K562 (cell line): ENCODE measurements around the gene MBNL2. TPM values are rescaled to one million over a fixed set of nuclear protein-coding genes. Genes with fewer than 3 reads are reported as not detected.

Source experiments
- ATAC-seq: fragments of 200-7000 bp; cut with Tn5 transposase; 3 replicates; pipeline ENCODE4 v1.9.1; 2020; ENCODE audit warnings: moderate library complexity
- BruUV-seq: library from RNA; stranded (reverse); fragments of 400-500 nt; replicated peaks from 2 replicates; lab custom pipeline; 2021; lab: Mats Ljungman, UMichigan
- CTCF ChIA-PET: fragments of 300-600 bp; formaldehyde crosslinking; extraction: SDS; loops from one replicate; lab custom pipeline; 2021; ENCODE audit warnings: low intra/inter-chr PET ratio; lab: Yijun Ruan, JAX
- POLR2A ChIA-PET: fragments of 300-600, 350-650 bp; sonication (Branson Sonifier 250); formaldehyde crosslinking; extraction: SDS; loops from one replicate; lab custom pipeline; 2021; ENCODE audit warnings: antibody characterized with exemption, inconsistent platforms; lab: Yijun Ruan, JAX
- DNase-seq, 4 experiments: peaks; one replicate each; pipeline versions ENCODE4 v3.0.0 to v3.0.0-alpha.2; 2011 to 2018; ENCODE audit warnings: low spot score in 3 of 4, mixed read lengths in 3 of 4; ENCODE audit errors: extremely low read depth in 1 of 4
- FAIRE-seq: peaks from 2 replicates; lab custom pipeline; 2011; peaks lifted over from hg19 to GRCh38; lab: Jason Lieb, UNC
- H2AFZ ChIP-seq: 2 replicates; pipeline ENCODE4 v1.6.0; 2011; ENCODE audit warnings: low read depth, low read length, control low read depth, inconsistent platforms
- H3K27ac ChIP-seq: fragments of 200-600 bp; 3 replicates; pipeline ENCODE4 v1.8.0; 2011; ENCODE audit warnings: low read depth, mild to moderate bottlenecking, control low read depth, inconsistent platforms, low read length, moderate library complexity, mixed read lengths; ENCODE audit errors: extremely low read depth
- H3K27me3 ChIP-seq, 2 experiments: fragments of 300-600 bp in 1 of 2; 2 replicates in 1 of 2; 3 replicates in 1 of 2; pipeline versions ENCODE4 v1.6.0 to v1.8.0; 2011; ENCODE audit warnings: inconsistent platforms in 2 of 2, low read length in 2 of 2, mild to moderate bottlenecking in 1 of 2, mixed read lengths in 1 of 2, moderate library complexity in 1 of 2; ENCODE audit not compliant: control insufficient read depth in 2 of 2, insufficient read depth in 2 of 2
- H3K36me3 ChIP-seq: fragments of 300-600 bp; 3 replicates; pipeline ENCODE4 v1.8.0; 2011; ENCODE audit warnings: mild to moderate bottlenecking, low read length, inconsistent platforms; ENCODE audit not compliant: control insufficient read depth, insufficient read depth
- H3K4me1 ChIP-seq, 2 experiments: fragments of 200-600 bp in 1 of 2; replicated peaks in 1 of 2; 2 replicates in 1 of 2; 3 replicates in 1 of 2; pipeline versions ENCODE4 v1.5.1 to v1.8.0; 2011; ENCODE audit warnings: inconsistent platforms in 2 of 2, low read length in 2 of 2, mild to moderate bottlenecking in 1 of 2, mixed read lengths in 1 of 2, moderate library complexity in 1 of 2; ENCODE audit not compliant: control insufficient read depth in 2 of 2, insufficient read depth in 2 of 2
- H3K4me2 ChIP-seq: 2 replicates; pipeline ENCODE4 v1.6.1; 2011; ENCODE audit warnings: low read length, control low read depth, inconsistent platforms, mixed read lengths; ENCODE audit not compliant: insufficient read depth
- H3K4me3 ChIP-seq: fragments of 200-600 bp; sonication (generic), shearing (Covaris generic); 2 replicates; pipeline ENCODE4 v1.5.1; 2016; ENCODE audit warnings: control low read depth, inconsistent platforms
- H3K79me2 ChIP-seq: fragments of 200-600 bp; 3 replicates; pipeline ENCODE4 v1.8.0; 2011; ENCODE audit warnings: low read length, inconsistent platforms; ENCODE audit not compliant: control insufficient read depth, insufficient read depth
- H3K9ac ChIP-seq, 2 experiments: 2 replicates each; pipeline versions ENCODE4 v1.6.0 to v1.6.1; 2011; ENCODE audit warnings: low read depth in 2 of 2, low read length in 2 of 2, control low read depth in 1 of 2, inconsistent platforms in 1 of 2, mild to moderate bottlenecking in 1 of 2, mixed read lengths in 1 of 2; ENCODE audit not compliant: insufficient read depth in 1 of 2
- H3K9me1 ChIP-seq: one replicate; pipeline ENCODE4 v1.6.0; 2011; ENCODE audit warnings: inconsistent platforms, mild to moderate bottlenecking, low read length, moderate library complexity; ENCODE audit not compliant: control insufficient read depth, insufficient read depth
- H3K9me3 ChIP-seq: replicated peaks from 2 replicates; pipeline ENCODE4 v1.5.1; 2011; ENCODE audit warnings: low read depth, low read length, inconsistent platforms; ENCODE audit not compliant: control insufficient read depth, insufficient read depth
- H4K20me1 ChIP-seq: replicated peaks from 2 replicates; pipeline ENCODE4 v1.6.1; 2011; ENCODE audit warnings: low read length, inconsistent platforms, mixed read lengths; ENCODE audit not compliant: control insufficient read depth, insufficient read depth
- ELF4 ChIP-seq: fragments of 450-650 bp; formaldehyde crosslinking; IDR thresholded peaks from 2 replicates; pipeline ENCODE4 v1.4.0; 2022; ENCODE audit warnings: missing genetic modification characterization
- HNRNPUL1 ChIP-seq: fragments of 200-400 bp; formaldehyde crosslinking; IDR thresholded peaks from 2 replicates; pipeline ENCODE4 v1.6.1; 2017; ENCODE audit warnings: low read length
- KAT2B ChIP-seq: IDR thresholded peaks from one replicate; pipeline ENCODE4 v1.6.1; 2012; ENCODE audit warnings: low read depth, mild to moderate bottlenecking, control low read depth, inconsistent platforms, low read length, moderate library complexity
- POLR2B ChIP-seq: fragments of 450-650 bp; IDR thresholded peaks from 2 replicates; pipeline ENCODE4 v1.6.1; 2018; ENCODE audit warnings: low read depth; ENCODE audit not compliant: partially characterized antibody
- RAD51 ChIP-seq: fragments of 450-650 bp; IDR thresholded peaks from 2 replicates; pipeline ENCODE4 v1.7.1; 2016; ENCODE audit warnings: low read depth, mild to moderate bottlenecking, borderline replicate concordance
- STAT5B ChIP-seq: fragments of 250-450 bp; sonication (Bioruptor Pico); IDR thresholded peaks from 2 replicates; pipeline ENCODE4 v1.8.0; 2021; ENCODE audit warnings: mild to moderate bottlenecking, inconsistent platforms
- ZNF212 ChIP-seq: fragments of 450-650 bp; formaldehyde crosslinking; IDR thresholded peaks from 2 replicates; pipeline ENCODE4 v1.4.0; 2020; ENCODE audit warnings: mild to moderate bottlenecking
- ZNF239 ChIP-seq: fragments of 250-450 bp; sonication (Bioruptor Pico); IDR thresholded peaks from 2 replicates; pipeline ENCODE4 v1.4.0; 2020; ENCODE audit warnings: mild to moderate bottlenecking
- WGBS: fragments of 100-300 bp; shearing (Covaris generic); methylation state at CpG from one replicate; pipeline ENCODE4 v1.1.6; 2016; ENCODE audit warnings: low coverage, mixed read lengths; ENCODE audit not compliant: insufficient coverage; ENCODE audit errors: missing lambda C conversion rate; 5-methylcytosine and 5-hydroxymethylcytosine counted together
- in situ Hi-C: fragments of 300-500 bp; cut with MboI; formaldehyde crosslinking; loops from 4 replicates; pipeline ENCODE4 v1.15.0; 2018; ENCODE audit warnings: inconsistent platforms, mixed read lengths
- intact Hi-C: fragments of 100-400 bp; cut with micrococcal nuclease; formaldehyde crosslinking; loops from 2 replicates; pipeline ENCODE4 v1.14.2; 2022
- polyA plus RNA-seq, 8 experiments: library from polyadenylated mRNA; depleted of rRNA in 4 of 8; stranded (reverse) in 5 of 8; unstranded in 3 of 8; fragments of >200 nt; fragmentation: Nextera tagmentation in 2 of 8; fragmentation: Illumina TruSeq in 1 of 8; extraction: Ambion mirVana in 2 of 8; extraction: Trizol in 1 of 8; gene quantifications; 2 replicates each; pipeline versions ENCODE4 v1.2.1 to v1.2.3, GENCODE V29; 2011 to 2014; ENCODE audit warnings: inconsistent platforms in 1 of 8, missing spikeins in 1 of 8
- total RNA-seq, 7 experiments: library from RNA; depleted of rRNA in 6 of 7; stranded (reverse); fragments of >200 nt in 6 of 7; fragmentation: Illumina TruSeq in 2 of 7; extraction: Trizol in 2 of 7; gene quantifications; 2 replicates each; pipeline versions ENCODE4 v1.2.1 to v1.2.3, GENCODE V29; 2011 to 2021; ENCODE audit warnings: low replicate concordance in 1 of 7
- TF ChIP-seq, protein P1 (sequence below): fragments of 250-450 bp; sonication (Bioruptor Pico); IDR thresholded peaks from 2 replicates; pipeline ENCODE4 v1.8.0; 2021; ENCODE audit warnings: borderline replicate concordance, mild to moderate bottlenecking, moderate library complexity; ENCODE audit not compliant: poor library complexity, severe bottlenecking
- TF ChIP-seq, protein P2 (sequence below): fragments of 450-650 bp; IDR thresholded peaks from 2 replicates; pipeline ENCODE4 v1.6.1; 2014; ENCODE audit warnings: low read depth, mild to moderate bottlenecking, moderate library complexity, borderline replicate concordance
- TF ChIP-seq, protein P3 (sequence below): fragments of 450-650 bp; formaldehyde crosslinking; IDR thresholded peaks from 2 replicates; pipeline ENCODE4 v1.4.0; 2020; ENCODE audit warnings: mild to moderate bottlenecking, moderate library complexity

The MBNL2 gene
- total and polyA plus RNA-seq, 9 of the 15 experiments (the other 6 are each of a cell fraction or from before 2014, with no cell fraction given), result 7.0 to 24.8 (median 13.8) TPM

DNA sequence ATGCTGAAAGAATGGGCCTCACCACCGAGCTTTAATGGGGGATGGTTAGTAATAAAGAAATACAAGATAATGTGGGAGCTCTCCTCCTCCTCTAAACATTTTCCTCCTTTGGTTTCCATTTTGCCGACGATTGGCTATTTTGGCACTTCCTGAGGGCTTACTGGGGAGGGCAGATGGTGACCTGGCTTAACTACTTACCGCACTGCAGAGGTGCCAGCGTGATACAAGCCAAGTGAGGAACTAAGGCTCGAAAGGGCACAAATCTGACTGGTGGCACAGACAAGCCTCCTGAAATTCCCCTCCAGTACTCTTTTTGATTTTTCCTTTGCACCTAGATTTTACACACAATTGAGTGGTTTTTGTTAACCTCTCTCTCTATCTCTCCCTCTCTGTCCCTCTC lies 158.6 kb downstream of the MBNL2 start:
- intact Hi-C loops, result no loop called here
- no peak for FAIRE-seq
- no peaks in the 10 kb centered on the region; the same call in 2 of the 3 replicates for H3K36me3 ChIP-seq
- TF ChIP-seq, protein P1, sequence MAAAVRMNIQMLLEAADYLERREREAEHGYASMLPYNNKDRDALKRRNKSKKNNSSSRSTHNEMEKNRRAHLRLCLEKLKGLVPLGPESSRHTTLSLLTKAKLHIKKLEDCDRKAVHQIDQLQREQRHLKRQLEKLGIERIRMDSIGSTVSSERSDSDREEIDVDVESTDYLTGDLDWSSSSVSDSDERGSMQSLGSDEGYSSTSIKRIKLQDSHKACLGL (CRISPR knock-in tag), result no peak
- no peak for TF ChIP-seq ZNF212 (CRISPR knock-in tag)
- TF ChIP-seq, protein P2, sequence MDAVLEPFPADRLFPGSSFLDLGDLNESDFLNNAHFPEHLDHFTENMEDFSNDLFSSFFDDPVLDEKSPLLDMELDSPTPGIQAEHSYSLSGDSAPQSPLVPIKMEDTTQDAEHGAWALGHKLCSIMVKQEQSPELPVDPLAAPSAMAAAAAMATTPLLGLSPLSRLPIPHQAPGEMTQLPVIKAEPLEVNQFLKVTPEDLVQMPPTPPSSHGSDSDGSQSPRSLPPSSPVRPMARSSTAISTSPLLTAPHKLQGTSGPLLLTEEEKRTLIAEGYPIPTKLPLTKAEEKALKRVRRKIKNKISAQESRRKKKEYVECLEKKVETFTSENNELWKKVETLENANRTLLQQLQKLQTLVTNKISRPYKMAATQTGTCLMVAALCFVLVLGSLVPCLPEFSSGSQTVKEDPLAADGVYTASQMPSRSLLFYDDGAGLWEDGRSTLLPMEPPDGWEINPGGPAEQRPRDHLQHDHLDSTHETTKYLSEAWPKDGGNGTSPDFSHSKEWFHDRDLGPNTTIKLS, result no peak
- TF ChIP-seq RAD51, result no peak
- no peak for TF ChIP-seq POLR2B
- TF ChIP-seq KAT2B, result no peak
- no peak for TF ChIP-seq HNRNPUL1
- no peak for TF ChIP-seq STAT5B (CRISPR knock-in tag)
- TF ChIP-seq ZNF239 (CRISPR knock-in tag), result no peak
- no peak for TF ChIP-seq ELF4 (CRISPR knock-in tag)
- TF ChIP-seq, protein P3, sequence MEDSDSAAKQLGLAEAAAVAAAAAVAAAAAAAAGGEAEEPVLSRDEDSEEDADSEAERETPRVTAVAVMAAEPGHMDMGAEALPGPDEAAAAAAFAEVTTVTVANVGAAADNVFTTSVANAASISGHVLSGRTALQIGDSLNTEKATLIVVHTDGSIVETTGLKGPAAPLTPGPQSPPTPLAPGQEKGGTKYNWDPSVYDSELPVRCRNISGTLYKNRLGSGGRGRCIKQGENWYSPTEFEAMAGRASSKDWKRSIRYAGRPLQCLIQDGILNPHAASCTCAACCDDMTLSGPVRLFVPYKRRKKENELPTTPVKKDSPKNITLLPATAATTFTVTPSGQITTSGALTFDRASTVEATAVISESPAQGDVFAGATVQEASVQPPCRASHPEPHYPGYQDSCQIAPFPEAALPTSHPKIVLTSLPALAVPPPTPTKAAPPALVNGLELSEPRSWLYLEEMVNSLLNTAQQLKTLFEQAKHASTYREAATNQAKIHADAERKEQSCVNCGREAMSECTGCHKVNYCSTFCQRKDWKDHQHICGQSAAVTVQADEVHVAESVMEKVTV (CRISPR knock-in tag), result no peak

More for the DNA sequence above, 158.6 kb downstream of the MBNL2 start:
- H3K9me1 ChIP-seq, result no peaks in the 10 kb centered on the region
- CTCF ChIA-PET, result no interaction called here
- H3K4me2 ChIP-seq, result no peak overlapping the region
- no peaks in the 10 kb centered on the region for H3K79me2 ChIP-seq
- BruUV-seq, result no TSS peak
- DNase-seq (no peak), ATAC-seq (no peak)
- in situ Hi-C loops, result no loop called here
- H3K4me1 ChIP-seq, result no peaks in the 10 kb centered on the region
- POLR2A ChIA-PET, result interaction anchor here (0.6 kb wide), 1 partner anchor 13 kb away, joined by 3 read pairs; no protein-coding TSS in a partner anchor
- no peak overlapping the region for H3K9ac ChIP-seq
- no peaks in the 10 kb centered on the region for H3K9me3 ChIP-seq
- no peaks in the 10 kb centered on the region for H4K20me1 ChIP-seq
- 76% methylated on average over 4 of the region's 6 CpGs for WGBS
- H2AFZ ChIP-seq, result no peak overlapping the region
- H3K27ac ChIP-seq, result no peak overlapping the region
- H3K27me3 ChIP-seq, result no peaks in the 10 kb centered on the region
- no peak overlapping the region for H3K4me3 ChIP-seq
